ENCODE measurements around the gene GOLGA8J. TPM values are rescaled to one million over a fixed set of nuclear protein-coding genes. Genes with fewer than 3 reads are reported as not detected.
"Not testable (repeated sequence)": the region's sequence is repeated elsewhere in the genome, so short reads cannot be mapped to it uniquely, and the experiment has no call there.

GOLGA8J gene
- total RNA-seq, 1 experiment from 2014 or later, result not detected

DNA sequence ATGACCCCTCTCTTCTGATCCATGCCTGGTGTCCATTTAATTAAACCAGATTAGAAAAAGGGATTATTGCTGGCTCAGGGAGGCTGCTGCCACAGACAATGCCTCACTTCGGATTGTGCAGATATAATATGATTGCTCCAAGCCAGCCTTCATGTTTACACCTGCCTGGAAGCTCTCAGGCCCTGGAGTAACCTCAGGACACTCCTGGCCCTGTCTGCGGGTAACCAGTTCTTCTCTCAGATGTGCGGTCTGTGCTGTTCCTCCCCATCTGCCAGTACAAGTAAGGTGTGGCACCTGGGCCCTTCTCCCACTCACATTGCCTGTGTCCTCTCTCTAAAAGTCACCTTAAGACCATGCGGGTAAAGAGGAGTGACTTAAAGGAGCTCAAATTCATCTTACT lies 8.8 kb upstream of the GOLGA8J start:
- H3K4me3 Mint-ChIP-seq, result no peak overlapping the region
- Histone ChIP-seq H2AFZ (ENCODE audit: low read length) (no peak overlapping the region), H2BK5ac (ENCODE audit: insufficient read length, low read length) (no peak overlapping the region), H3K18ac (ENCODE audit: insufficient read length, low read depth, low read length) (no peak overlapping the region), H3K27me3 (ENCODE audit: insufficient read depth, low read length) (no peaks in the 10 kb centered on the region), H3K23me2 (ENCODE audit: insufficient read length, low read depth, low read length, poor library complexity, severe bottlenecking) (no peaks in the 10 kb centered on the region), H2BK120ac (ENCODE audit: low read depth, low read length, poor library complexity, severe bottlenecking) (no peak overlapping the region), H2BK20ac (ENCODE audit: low read depth, low read length, poor library complexity, severe bottlenecking) (no peak overlapping the region), H3K9ac (ENCODE audit: extremely low read depth, insufficient read length, low read length) (no peak overlapping the region), H3K4ac (ENCODE audit: low read depth, low read length) (no peak overlapping the region), H4K8ac (replicated peaks; ENCODE audit: insufficient read length, low read depth, low read length) (no peak overlapping the region), H3K79me2 (ENCODE audit: insufficient read depth, low read length) (no peaks in the 10 kb centered on the region), H3K9me3 (ENCODE audit: control insufficient read depth, low read depth, low read length) (no peaks in the 10 kb centered on the region), H2BK15ac (ENCODE audit: low read depth, low read length) (no peak overlapping the region), H3K4me1 (ENCODE audit: insufficient read depth, low read length) (no peaks in the 10 kb centered on the region; the same call in 1 of the 2 replicates), H3K27ac (ENCODE audit: insufficient read length, low read depth, low read length) (no peak overlapping the region), H3T11ph (ENCODE audit: low read length) (no peak overlapping the region), H3K23ac (ENCODE audit: insufficient read length, low read depth, low read length) (no peak overlapping the region), H2BK12ac (ENCODE audit: insufficient read length, low read depth, low read length) (no peak overlapping the region), H3K4me2 (ENCODE audit: insufficient read depth, insufficient read length, low read length) (no peak overlapping the region), H4K5ac (ENCODE audit: insufficient read length, low read depth, low read length) (no peak overlapping the region), H4K91ac (ENCODE audit: insufficient read length, low read depth, low read length) (no peak overlapping the region), H3K14ac (ENCODE audit: insufficient read depth, low read length) (no peak overlapping the region), H4K20me1 (ENCODE audit: control insufficient read depth, insufficient read depth, insufficient read length) (no peaks in the 10 kb centered on the region), H3K56ac (ENCODE audit: insufficient read length, low read depth, low read length) (no peak overlapping the region), H3K79me1 (ENCODE audit: insufficient read depth, low read depth, low read length, poor library complexity, severe bottlenecking) (no peaks in the 10 kb centered on the region), H2AK5ac (ENCODE audit: insufficient read length, low read length) (no peak overlapping the region)
- DNase-seq, result no peak
- no peaks in the 10 kb centered on the region; a peak in 1 of 5 replicates for H3K9me3 Mint-ChIP-seq
- H3K36me3 Mint-ChIP-seq (ENCODE audit: insufficient read depth in 1 of 3, low read depth in 3 of 3), result no peaks in the 10 kb centered on the region
- H3K27ac Mint-ChIP-seq, result no peak overlapping the region
- no peaks in the 10 kb centered on the region for H3K27me3 Mint-ChIP-seq (ENCODE audit: low read depth)
- peaks cover 4 to 7% of the 10 kb centered on the region in 2 experiments for H3K4me1 Mint-ChIP-seq
- WGBS (ENCODE audit: extremely low coverage, insufficient read length, low lambda C conversion rate), result no CpG with 5 or more reads among the region's 4 CpGs
- TF ChIP-seq, protein P1, sequence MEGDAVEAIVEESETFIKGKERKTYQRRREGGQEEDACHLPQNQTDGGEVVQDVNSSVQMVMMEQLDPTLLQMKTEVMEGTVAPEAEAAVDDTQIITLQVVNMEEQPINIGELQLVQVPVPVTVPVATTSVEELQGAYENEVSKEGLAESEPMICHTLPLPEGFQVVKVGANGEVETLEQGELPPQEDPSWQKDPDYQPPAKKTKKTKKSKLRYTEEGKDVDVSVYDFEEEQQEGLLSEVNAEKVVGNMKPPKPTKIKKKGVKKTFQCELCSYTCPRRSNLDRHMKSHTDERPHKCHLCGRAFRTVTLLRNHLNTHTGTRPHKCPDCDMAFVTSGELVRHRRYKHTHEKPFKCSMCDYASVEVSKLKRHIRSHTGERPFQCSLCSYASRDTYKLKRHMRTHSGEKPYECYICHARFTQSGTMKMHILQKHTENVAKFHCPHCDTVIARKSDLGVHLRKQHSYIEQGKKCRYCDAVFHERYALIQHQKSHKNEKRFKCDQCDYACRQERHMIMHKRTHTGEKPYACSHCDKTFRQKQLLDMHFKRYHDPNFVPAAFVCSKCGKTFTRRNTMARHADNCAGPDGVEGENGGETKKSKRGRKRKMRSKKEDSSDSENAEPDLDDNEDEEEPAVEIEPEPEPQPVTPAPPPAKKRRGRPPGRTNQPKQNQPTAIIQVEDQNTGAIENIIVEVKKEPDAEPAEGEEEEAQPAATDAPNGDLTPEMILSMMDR (conservative IDR thresholded peaks at IDR 0.05), result no peak

DNA sequence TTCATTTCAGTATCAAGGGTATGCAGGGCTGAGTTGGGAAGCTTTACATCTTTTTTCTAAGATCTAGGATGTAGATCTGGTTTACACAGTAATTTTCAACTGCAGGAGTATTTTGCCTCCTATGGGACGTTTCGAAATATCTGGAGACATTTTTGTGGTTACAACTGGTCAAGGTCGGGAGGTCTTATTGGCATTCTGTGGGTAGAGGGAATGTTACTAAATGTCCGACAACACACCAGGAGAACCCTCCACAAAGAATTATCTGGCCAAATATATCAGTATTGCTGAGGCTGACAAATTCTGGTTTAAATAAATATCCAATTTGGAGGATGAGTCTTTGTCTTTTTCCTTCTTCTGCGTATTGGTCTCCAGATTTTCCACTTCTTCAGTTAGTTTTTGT lies 1.9 kb upstream of the GOLGA8J start:
- not testable (repeated sequence) for H3K14ac ChIP-seq (ENCODE audit: insufficient read depth, low read length); H2AFZ ChIP-seq (ENCODE audit: low read length); H3K27me3 ChIP-seq (ENCODE audit: insufficient read depth, low read length); H2BK20ac ChIP-seq (ENCODE audit: low read depth, low read length, poor library complexity, severe bottlenecking); H3K4me3 Mint-ChIP-seq; H2BK15ac ChIP-seq (ENCODE audit: low read depth, low read length); H2BK5ac ChIP-seq (ENCODE audit: insufficient read length, low read length); H3K27me3 Mint-ChIP-seq (ENCODE audit: low read depth); H4K5ac ChIP-seq (ENCODE audit: insufficient read length, low read depth, low read length); H3K4me1 Mint-ChIP-seq; H3K36me3 Mint-ChIP-seq (ENCODE audit: insufficient read depth in 1 of 3, low read depth in 3 of 3); H3K4ac ChIP-seq (ENCODE audit: low read depth, low read length); H3K79me1 ChIP-seq (ENCODE audit: insufficient read depth, low read depth, low read length, poor library complexity, severe bottlenecking); H2BK12ac ChIP-seq (ENCODE audit: insufficient read length, low read depth, low read length); H3K9ac ChIP-seq (ENCODE audit: extremely low read depth, insufficient read length, low read length); H3K4me2 ChIP-seq (ENCODE audit: insufficient read depth, insufficient read length, low read length); H3K4me1 ChIP-seq (ENCODE audit: insufficient read depth, low read length); H3K18ac ChIP-seq (ENCODE audit: insufficient read length, low read depth, low read length); DNase-seq; H3K79me2 ChIP-seq (ENCODE audit: insufficient read depth, low read length); H3K56ac ChIP-seq (ENCODE audit: insufficient read length, low read depth, low read length); H2AK5ac ChIP-seq (ENCODE audit: insufficient read length, low read length); H2BK120ac ChIP-seq (ENCODE audit: low read depth, low read length, poor library complexity, severe bottlenecking); H3T11ph ChIP-seq (ENCODE audit: low read length); H3K27ac Mint-ChIP-seq; H4K8ac ChIP-seq (replicated peaks; ENCODE audit: insufficient read length, low read depth, low read length); H4K91ac ChIP-seq (ENCODE audit: insufficient read length, low read depth, low read length); H3K23me2 ChIP-seq (ENCODE audit: insufficient read length, low read depth, low read length, poor library complexity, severe bottlenecking); H3K23ac ChIP-seq (ENCODE audit: insufficient read length, low read depth, low read length); H3K9me3 Mint-ChIP-seq; H4K20me1 ChIP-seq (ENCODE audit: control insufficient read depth, insufficient read depth, insufficient read length); H3K27ac ChIP-seq (ENCODE audit: insufficient read length, low read depth, low read length); H3K9me3 ChIP-seq (ENCODE audit: control insufficient read depth, low read depth, low read length)
- no CpG with 5 or more reads among the region's 5 CpGs for WGBS (ENCODE audit: extremely low coverage, insufficient read length, low lambda C conversion rate)
